Gastrocnemius medialis (tissue), 4 donors: Measurements from ENCODE around the gene RPL10L.

Experiments used
- POLR2A ChIP-seq, 2 donors: fragments of 450-650 bp; IDR thresholded peaks; one replicate each; pipeline ENCODE4 v1.6.1; 2017; ENCODE audit warnings: antibody characterized with exemption in 2 of 2, mild to moderate bottlenecking in 2 of 2, moderate library complexity in 2 of 2
- TF ChIP-seq, protein P1 (sequence below), 5 experiments: fragments of 450-650 bp in 3 of 5; fragments of 200-600 bp in 2 of 5; sonication (generic) in 2 of 5; IDR thresholded peaks in 4 of 5; conservative IDR thresholded peaks in 1 of 5; 1 replicate in 4 of 5; 2 replicates in 1 of 5; pipeline ENCODE4 v1.5.1; 2016 to 2019; ENCODE audit warnings: antibody characterized with exemption in 5 of 5, mild to moderate bottlenecking in 3 of 5, moderate library complexity in 3 of 5

DNA sequence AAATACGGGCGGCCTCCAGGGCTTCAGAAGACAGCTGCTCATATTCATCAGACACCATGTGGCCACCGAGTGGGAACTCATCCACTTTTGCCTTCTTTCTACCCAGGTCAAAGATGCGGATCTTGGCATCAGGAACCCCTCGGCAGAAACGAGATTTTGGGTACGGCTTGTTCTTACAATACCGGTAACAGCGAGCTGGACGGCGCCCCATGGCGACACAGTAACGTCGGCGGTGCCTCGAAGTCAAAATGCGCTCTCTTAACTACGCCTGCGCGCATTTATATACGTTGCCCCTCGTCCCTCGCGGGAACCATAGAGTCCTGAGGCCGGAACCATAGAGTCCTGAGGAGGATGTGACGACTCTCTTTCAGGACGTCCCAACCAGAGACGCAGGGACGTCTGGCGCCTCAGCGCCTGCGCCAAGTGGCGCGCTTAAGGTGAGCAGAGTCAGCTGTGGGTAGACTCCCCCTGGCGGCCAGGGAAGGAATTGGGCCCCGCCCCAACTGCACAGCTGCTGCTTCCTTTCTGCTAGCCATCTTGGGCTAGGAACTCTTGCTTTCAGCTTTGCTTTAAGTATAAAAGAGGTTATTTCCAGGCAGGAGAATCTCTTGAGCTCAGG, at the start of gene RPL10L:
- TF ChIP-seq, protein P1, sequence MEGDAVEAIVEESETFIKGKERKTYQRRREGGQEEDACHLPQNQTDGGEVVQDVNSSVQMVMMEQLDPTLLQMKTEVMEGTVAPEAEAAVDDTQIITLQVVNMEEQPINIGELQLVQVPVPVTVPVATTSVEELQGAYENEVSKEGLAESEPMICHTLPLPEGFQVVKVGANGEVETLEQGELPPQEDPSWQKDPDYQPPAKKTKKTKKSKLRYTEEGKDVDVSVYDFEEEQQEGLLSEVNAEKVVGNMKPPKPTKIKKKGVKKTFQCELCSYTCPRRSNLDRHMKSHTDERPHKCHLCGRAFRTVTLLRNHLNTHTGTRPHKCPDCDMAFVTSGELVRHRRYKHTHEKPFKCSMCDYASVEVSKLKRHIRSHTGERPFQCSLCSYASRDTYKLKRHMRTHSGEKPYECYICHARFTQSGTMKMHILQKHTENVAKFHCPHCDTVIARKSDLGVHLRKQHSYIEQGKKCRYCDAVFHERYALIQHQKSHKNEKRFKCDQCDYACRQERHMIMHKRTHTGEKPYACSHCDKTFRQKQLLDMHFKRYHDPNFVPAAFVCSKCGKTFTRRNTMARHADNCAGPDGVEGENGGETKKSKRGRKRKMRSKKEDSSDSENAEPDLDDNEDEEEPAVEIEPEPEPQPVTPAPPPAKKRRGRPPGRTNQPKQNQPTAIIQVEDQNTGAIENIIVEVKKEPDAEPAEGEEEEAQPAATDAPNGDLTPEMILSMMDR (IDR thresholded peaks at IDR 0.05 in 4 of 5, conservative IDR thresholded peaks at IDR 0.05 in 1 of 5) = no peak
- TF ChIP-seq POLR2A (IDR thresholded peaks at IDR 0.05) = no peak
